H7 (cell line): ENCODE data around the gene NUB1. TPM values are rescaled to one million over a fixed set of nuclear protein-coding genes. Genes with fewer than 3 reads are reported as not detected.
"Not testable (repeated sequence)": the region's sequence is repeated elsewhere in the genome, so short reads cannot be mapped to it uniquely, and the experiment has no call there.

Experiments
- DNase-seq: peaks from one replicate; pipeline ENCODE4 v3.0.0; 2012
- H3K27me3 ChIP-seq: 2 replicates; pipeline ENCODE4 v1.6.0; 2011; ENCODE audit warnings: mild to moderate bottlenecking, low read length; ENCODE audit not compliant: control insufficient read depth, insufficient read depth
- H3K36me3 ChIP-seq: replicated peaks from 2 replicates; pipeline ENCODE4 v1.5.1; 2011; ENCODE audit warnings: low read length; ENCODE audit not compliant: control insufficient read depth, insufficient read depth
- H3K4me3 ChIP-seq: 2 replicates; pipeline ENCODE4 v1.5.1; 2011; ENCODE audit warnings: low read depth, mild to moderate bottlenecking, control low read depth, low read length, moderate library complexity; ENCODE audit not compliant: insufficient read depth
- total RNA-seq: library from RNA; depleted of rRNA; stranded (reverse); fragments of >200 nt; shearing (Covaris generic); gene quantifications from 2 replicates; pipeline ENCODE4 v1.2.3, GENCODE V29; 2014; rRNA removed

The NUB1 gene
- total RNA-seq: 22.7 and 35.3 TPM in 2 replicates

GRCh38 chr7:151341357-151342101 lies at the start of gene NUB1:
Gene NUB1, plus strand, starts transcription at chr7:151341812. Its CDS starts 3,538 bp downstream, at chr7:151345350.
- DNase-seq: peak; percentile 97
- peaks cover 7% of the 10 kb centered on the region for H3K36me3 ChIP-seq
- peak within 1 kb of the TSS; percentile 68 for H3K4me3 ChIP-seq
- no peaks in the 10 kb centered on the region; the same call in 1 of the 2 replicates for H3K27me3 ChIP-seq

- Histone ChIP-seq H3K27me3 (no peaks in the 10 kb centered on the region), H3K36me3 (no peaks in the 10 kb centered on the region), H3K4me3 (no peak overlapping the region)
- no peak for DNase-seq
Measured at GRCh38 chr7:151292850-151293249, 48.8 kb upstream of the NUB1 start.

- H3K4me3 ChIP-seq: no peak overlapping the region
- no peaks in the 10 kb centered on the region for H3K36me3 ChIP-seq
- no peaks in the 10 kb centered on the region; the same call in 1 of the 2 replicates for H3K27me3 ChIP-seq
- no peak for DNase-seq
Measured at GRCh38 chr7:151296202-151296992, 45.2 kb upstream of the NUB1 start.

- no peak overlapping the region for H3K4me3 ChIP-seq
- no peak for DNase-seq
- peaks cover 7% of the 10 kb centered on the region for H3K27me3 ChIP-seq
- no peaks in the 10 kb centered on the region for H3K36me3 ChIP-seq
Measured at GRCh38 chr7:151298765-151299164, 42.8 kb upstream of the NUB1 start.

GRCh38 chr7:151299530-151299929 lies 42.1 kb upstream of the NUB1 start:
- Histone ChIP-seq H3K36me3 (no peaks in the 10 kb centered on the region), H3K27me3 (peaks cover 8% of the 10 kb centered on the region), H3K4me3 (no peak overlapping the region)
- DNase-seq: no peak

GRCh38 chr7:151299940-151300645 lies 41.5 kb upstream of the NUB1 start:
- H3K36me3 ChIP-seq: no peaks in the 10 kb centered on the region
- DNase-seq: no peak
- peaks cover 8% of the 10 kb centered on the region for H3K27me3 ChIP-seq
- no peak overlapping the region for H3K4me3 ChIP-seq

GRCh38 chr7:151301471-151302462 lies 39.8 kb upstream of the NUB1 start:
- Histone ChIP-seq H3K27me3 (peaks cover 8% of the 10 kb centered on the region), H3K4me3 (no peak overlapping the region), H3K36me3 (no peaks in the 10 kb centered on the region)
- no peak for DNase-seq

GRCh38 chr7:151304251-151304650 lies 37.4 kb upstream of the NUB1 start:
- not testable (repeated sequence) for DNase-seq, H3K36me3 ChIP-seq, H3K27me3 ChIP-seq
- H3K4me3 ChIP-seq: peak overlapping the region; percentile 38; the same call in 1 of the 2 replicates

- peaks cover 8% of the 10 kb centered on the region for H3K27me3 ChIP-seq
- peak overlapping the region; percentile 38 for H3K4me3 ChIP-seq
- no peaks in the 10 kb centered on the region for H3K36me3 ChIP-seq
- peak; percentile 87 for DNase-seq
Measured at GRCh38 chr7:151304856-151305255, 36.8 kb upstream of the NUB1 start.

- DNase-seq: no peak
- H3K27me3 ChIP-seq: peaks cover 8% of the 10 kb centered on the region
- no peaks in the 10 kb centered on the region for H3K36me3 ChIP-seq
Measured at GRCh38 chr7:151306374-151306773, 35.2 kb upstream of the NUB1 start.

GRCh38 chr7:151306860-151307259 lies 34.8 kb upstream of the NUB1 start:
- H3K4me3 ChIP-seq: no peak overlapping the region
- DNase-seq: no peak
- H3K36me3 ChIP-seq: no peaks in the 10 kb centered on the region; the same call in 1 of the 2 replicates
- H3K27me3 ChIP-seq: peaks cover 6% of the 10 kb centered on the region

More at GRCh38 chr7:151306374-151306773, 35.2 kb upstream of the NUB1 start:
- no peak overlapping the region for H3K4me3 ChIP-seq

GRCh38 chr7:151307536-151307935 lies 34.1 kb upstream of the NUB1 start:
- DNase-seq: no peak
- H3K27me3 ChIP-seq: peaks cover 3% of the 10 kb centered on the region; the same call in 1 of the 2 replicates

GRCh38 chr7:151308256-151308655 lies 33.4 kb upstream of the NUB1 start:
- no peaks in the 10 kb centered on the region; the same call in 1 of the 2 replicates for H3K36me3 ChIP-seq
- H3K27me3 ChIP-seq: peaks cover 3% of the 10 kb centered on the region; the same call in 1 of the 2 replicates
- DNase-seq: no peak
- no peak overlapping the region for H3K4me3 ChIP-seq

More at GRCh38 chr7:151307536-151307935, 34.1 kb upstream of the NUB1 start:
- no peak overlapping the region for H3K4me3 ChIP-seq
- no peaks in the 10 kb centered on the region; the same call in 1 of the 2 replicates for H3K36me3 ChIP-seq
